HL-60/S4 treated with phorbol 12-myristate 13-acetate at 8.2 ng/mL for 4 days and 3 days (cell line): ENCODE measurements around the gene TEX28.
"Not testable (repeated sequence)": the region's sequence is repeated elsewhere in the genome, so short reads cannot be mapped to it uniquely, and the experiment has no call there.

Experiments
- in situ Hi-C: fragments of 300-500 bp; cut with MboI; formaldehyde crosslinking; loops from 2 replicates; pipeline ENCODE4 v1.15.0; 2022; ENCODE audit warnings: low sequenced_read_pairs

The TEX28 gene

GRCh38 chrX:154294791-154295574 is at the start of gene TEX28:
TSS of gene TEX28 (minus strand) at chrX:154295124. CDS start at chrX:154292117, 3,007 bp downstream.
- in situ Hi-C loops: no loop called here

GRCh38 chrX:154343620-154344019 is 48.7 kb upstream of the TEX28 start:
- in situ Hi-C loops: not testable (repeated sequence)

- in situ Hi-C loops: not testable (repeated sequence)
These were observed 48.1 kb upstream of the TEX28 start for GRCh38 chrX:154343063-154343462.

- in situ Hi-C loops: not testable (repeated sequence)
These were observed 46.7 kb upstream of the TEX28 start for GRCh38 chrX:154341399-154342298.

GRCh38 chrX:154334496-154334895 is 39.6 kb upstream of the TEX28 start:
- in situ Hi-C loops: no loop called here

GRCh38 chrX:154333837-154334271 is 38.9 kb upstream of the TEX28 start:
- in situ Hi-C loops: no loop called here

- in situ Hi-C loops: no loop called here
These were observed 38.2 kb upstream of the TEX28 start for GRCh38 chrX:154333116-154333515.

GRCh38 chrX:154332561-154332960 is 37.6 kb upstream of the TEX28 start:
- in situ Hi-C loops: no loop called here

GRCh38 chrX:154329294-154329693 is 34.4 kb upstream of the TEX28 start:
- in situ Hi-C loops: no loop called here

GRCh38 chrX:154328646-154329045 is 33.7 kb upstream of the TEX28 start:
- in situ Hi-C loops: no loop called here

- in situ Hi-C loops: no loop called here
These were observed 32.3 kb upstream of the TEX28 start for GRCh38 chrX:154327038-154327820.

- in situ Hi-C loops: no loop called here
These were observed 30.6 kb upstream of the TEX28 start for GRCh38 chrX:154325541-154325940.

GRCh38 chrX:154323537-154323936 is 28.6 kb upstream of the TEX28 start:
- in situ Hi-C loops: no loop called here

- in situ Hi-C loops: no loop called here
These were observed 28.0 kb upstream of the TEX28 start for GRCh38 chrX:154322890-154323289.

- in situ Hi-C loops: no loop called here
These were observed 26.7 kb upstream of the TEX28 start for GRCh38 chrX:154321594-154321993.

- in situ Hi-C loops: no loop called here
These were observed 26.2 kb upstream of the TEX28 start for GRCh38 chrX:154321152-154321551.

GRCh38 chrX:154320406-154320805 is 25.5 kb upstream of the TEX28 start:
- in situ Hi-C loops: no loop called here

- in situ Hi-C loops: no loop called here
These were observed 22.6 kb upstream of the TEX28 start for GRCh38 chrX:154317391-154317995.

GRCh38 chrX:154315416-154315815 is 20.5 kb upstream of the TEX28 start:
- in situ Hi-C loops: no loop called here

GRCh38 chrX:154313147-154313546 is 18.2 kb upstream of the TEX28 start:
- in situ Hi-C loops: no loop called here

- in situ Hi-C loops: no loop called here
These were observed 17.2 kb upstream of the TEX28 start for GRCh38 chrX:154312116-154312515.
